Subcutaneous abdominal adipose tissue (tissue), 5 donors: ENCODE results near the gene SCO2.
"Not testable (repeated sequence)": the region's sequence is repeated elsewhere in the genome, so short reads cannot be mapped to it uniquely, and the experiment has no call there.

Source experiments
- H3K27ac ChIP-seq: one replicate; pipeline ENCODE4 v1.7.0; 2013; ENCODE audit warnings: low read depth, mild to moderate bottlenecking, inconsistent platforms, low read length, moderate library complexity
- H3K27me3 ChIP-seq, 5 donors: one replicate each; pipeline ENCODE4 v1.7.0; 2013; ENCODE audit warnings: low read length in 5 of 5, inconsistent platforms in 1 of 5; ENCODE audit not compliant: control insufficient read depth in 5 of 5, insufficient read depth in 4 of 5
- H3K36me3 ChIP-seq, 5 donors: one replicate each; pipeline ENCODE4 v1.7.0; 2013; ENCODE audit warnings: low read length in 5 of 5; ENCODE audit not compliant: control insufficient read depth in 5 of 5, insufficient read depth in 5 of 5
- H3K4me1 ChIP-seq, 5 donors: one replicate each; pipeline ENCODE4 v1.7.0; 2013; ENCODE audit warnings: low read length in 5 of 5, mild to moderate bottlenecking in 3 of 5, moderate library complexity in 1 of 5; ENCODE audit not compliant: control insufficient read depth in 5 of 5, insufficient read depth in 5 of 5
- H3K4me3 ChIP-seq, 5 donors: one replicate each; pipeline ENCODE4 v1.7.0; 2013; ENCODE audit warnings: low read length in 5 of 5, low read depth in 1 of 5
- H3K9ac ChIP-seq, 5 donors: one replicate each; pipeline ENCODE4 v1.7.0; 2013; ENCODE audit warnings: low read length in 5 of 5, mild to moderate bottlenecking in 4 of 5, moderate library complexity in 3 of 5
- H3K9me3 ChIP-seq, 5 donors: one replicate each; pipeline ENCODE4 v1.7.0; 2013; ENCODE audit warnings: low read length in 5 of 5; ENCODE audit not compliant: control insufficient read depth in 5 of 5
- donor health status: healthy.
- donor health status: healthy.
- donor health status: healthy.
- donor health status: healthy.
- donor health status: healthy.

The SCO2 gene

GRCh38 chr22:50542416-50542927 lies 17.1 kb upstream of the SCO2 start:
- H3K4me1 ChIP-seq, result peaks cover 13 to 42% (median 27%) of the 10 kb centered on the region in 5 donors
- H3K9ac ChIP-seq, result no peak overlapping the region
- no peak overlapping the region for H3K4me3 ChIP-seq
- H3K27ac ChIP-seq, result no peak overlapping the region
- peaks cover 8 to 17% (median 13%) of the 10 kb centered on the region in 5 donors for H3K27me3 ChIP-seq
- H3K36me3 ChIP-seq, result no peaks in the 10 kb centered on the region
- no peaks in the 10 kb centered on the region for H3K9me3 ChIP-seq

GRCh38 chr22:50541667-50542026 lies 16.2 kb upstream of the SCO2 start:
- H3K4me1 ChIP-seq, result peaks cover 13 to 39% (median 24%) of the 10 kb centered on the region in 5 donors
- not testable (repeated sequence) for H3K4me3 ChIP-seq, H3K9me3 ChIP-seq, H3K36me3 ChIP-seq
- peaks cover 7 to 12% (median 8%) of the 10 kb centered on the region in 5 donors for H3K27me3 ChIP-seq
- peak overlapping the region; percentile 39 for H3K27ac ChIP-seq
- H3K9ac ChIP-seq, result peak overlapping the region in 1 of 5 donors; percentile 56

- H3K36me3 ChIP-seq, result no peaks in the 10 kb centered on the region
- H3K4me3 ChIP-seq, result no peak overlapping the region
- peaks cover 13 to 36% (median 24%) of the 10 kb centered on the region in 5 donors for H3K4me1 ChIP-seq
- H3K27ac ChIP-seq, result peak overlapping the region; percentile 99
- no peaks in the 10 kb centered on the region for H3K9me3 ChIP-seq
- H3K27me3 ChIP-seq, result peaks cover 0 to 5% (median 0%) of the 10 kb centered on the region in 5 donors
- H3K9ac ChIP-seq, result peak overlapping the region in 2 of 5 donors; percentile 68 to 69
Measured at GRCh38 chr22:50540381-50540780, 15.0 kb upstream of the SCO2 start.

GRCh38 chr22:50537765-50538164 lies 12.4 kb upstream of the SCO2 start:
- Histone ChIP-seq H3K9me3 (no peaks in the 10 kb centered on the region), H3K27me3 (peaks cover 0 to 2% (median 0%) of the 10 kb centered on the region in 5 donors), H3K4me1 (peaks cover 13 to 35% (median 15%) of the 10 kb centered on the region in 5 donors), H3K27ac (peak overlapping the region; percentile 99), H3K4me3 (no peak overlapping the region), H3K36me3 (no peaks in the 10 kb centered on the region), H3K9ac (peak overlapping the region in 3 of 5 donors; percentile 16 to 89 (median 63))

- Histone ChIP-seq H3K9ac (no peak overlapping the region), H3K4me3 (no peak overlapping the region), H3K36me3 (no peaks in the 10 kb centered on the region), H3K4me1 (peaks cover 12 to 49% (median 19%) of the 10 kb centered on the region in 5 donors), H3K27me3 (peaks cover 0 to 2% (median 0%) of the 10 kb centered on the region in 5 donors), H3K9me3 (no peaks in the 10 kb centered on the region), H3K27ac (no peak overlapping the region)
Measured at GRCh38 chr22:50536226-50536625, 10.8 kb upstream of the SCO2 start.

GRCh38 chr22:50535113-50535512 lies 9.7 kb upstream of the SCO2 start:
- Histone ChIP-seq H3K27me3 (peaks cover 0 to 2% (median 0%) of the 10 kb centered on the region in 5 donors), H3K27ac (no peak overlapping the region), H3K4me1 (peaks cover 12 to 56% (median 26%) of the 10 kb centered on the region in 5 donors), H3K9ac (no peak overlapping the region), H3K4me3 (no peak overlapping the region), H3K36me3 (no peaks in the 10 kb centered on the region), H3K9me3 (no peaks in the 10 kb centered on the region)

- Histone ChIP-seq H3K9ac (peak overlapping the region in 1 of 5 donors; percentile 11), H3K4me1 (peaks cover 7 to 56% (median 25%) of the 10 kb centered on the region in 5 donors)
- not testable (repeated sequence) for H3K4me3 ChIP-seq, H3K36me3 ChIP-seq, H3K9me3 ChIP-seq, H3K27ac ChIP-seq, H3K27me3 ChIP-seq
Measured at GRCh38 chr22:50533856-50534711, 8.7 kb upstream of the SCO2 start.

GRCh38 chr22:50532824-50533796 lies 7.7 kb upstream of the SCO2 start:
- H3K9me3 ChIP-seq, result no peaks in the 10 kb centered on the region
- peak overlapping the region in 2 of 5 donors; percentile 39 to 48 for H3K9ac ChIP-seq
- H3K27ac ChIP-seq, result peak overlapping the region; percentile 95
- H3K36me3 ChIP-seq, result no peaks in the 10 kb centered on the region
- H3K27me3 ChIP-seq, result no peaks in the 10 kb centered on the region
- peaks cover 3 to 59% (median 32%) of the 10 kb centered on the region in 5 donors for H3K4me1 ChIP-seq
- H3K4me3 ChIP-seq, result peak overlapping the region in 2 of 5 donors; percentile 73 to 85

GRCh38 chr22:50531962-50532674 lies 6.7 kb upstream of the SCO2 start:
- peak overlapping the region in 4 of 5 donors; percentile 81 to 96 (median 92) for H3K9ac ChIP-seq
- H3K27me3 ChIP-seq, result no peaks in the 10 kb centered on the region
- peak overlapping the region; percentile 95 for H3K27ac ChIP-seq

More at GRCh38 chr22:50531962-50532674, 6.7 kb upstream of the SCO2 start:
- Histone ChIP-seq H3K9me3 (no peaks in the 10 kb centered on the region), H3K4me3 (peak overlapping the region in 4 of 5 donors; percentile 71 to 85 (median 74)), H3K36me3 (no peaks in the 10 kb centered on the region), H3K4me1 (peaks cover 4 to 64% (median 37%) of the 10 kb centered on the region in 5 donors)
